Measurements from ENCODE around the gene YIPF4.
"Not testable (repeated sequence)": the region's sequence is repeated elsewhere in the genome, so short reads cannot be mapped to it uniquely, and the experiment has no call there.

Gene YIPF4

GRCh38 chr2:32289165-32289999 is 11.7 kb downstream of the YIPF4 start:
- DNase-seq (ENCODE audit: low read depth in 2 of 2): no peak

GRCh38 chr2:32290000-32290339 is 12.3 kb downstream of the YIPF4 start:
- no peak for DNase-seq (ENCODE audit: low read depth in 2 of 2)

GRCh38 chr2:32291746-32292145 is 14.0 kb downstream of the YIPF4 start:
- DNase-seq (ENCODE audit: low read depth in 2 of 2): no peak

- DNase-seq (ENCODE audit: low read depth in 2 of 2): not testable (repeated sequence)
Measured at GRCh38 chr2:32293493-32293892, 15.8 kb downstream of the YIPF4 start.

GRCh38 chr2:32293966-32294562 is 16.4 kb downstream of the YIPF4 start:
- DNase-seq (ENCODE audit: low read depth in 2 of 2): not testable (repeated sequence)

- no peak for DNase-seq (ENCODE audit: low read depth in 2 of 2)
Measured at GRCh38 chr2:32310577-32310976, 32.9 kb downstream of the YIPF4 start.

- no peak for DNase-seq (ENCODE audit: low read depth in 2 of 2)
Measured at GRCh38 chr2:32314886-32315285, 37.2 kb downstream of the YIPF4 start.

- DNase-seq (ENCODE audit: low read depth in 2 of 2): not testable (repeated sequence)
Measured at GRCh38 chr2:32328679-32329078, 51.0 kb downstream of the YIPF4 start.

- not testable (repeated sequence) for DNase-seq (ENCODE audit: low read depth in 2 of 2)
Measured at GRCh38 chr2:32329180-32329980, 51.7 kb downstream of the YIPF4 start.

- no peak for DNase-seq (ENCODE audit: low read depth in 2 of 2)
Measured at GRCh38 chr2:32330136-32330535, 52.4 kb downstream of the YIPF4 start.

GRCh38 chr2:32342801-32343200 is 65.1 kb downstream of the YIPF4 start:
- no peak for DNase-seq (ENCODE audit: low read depth in 2 of 2)

GRCh38 chr2:32350797-32351196 is 73.1 kb downstream of the YIPF4 start:
- DNase-seq (ENCODE audit: low read depth in 2 of 2): not testable (repeated sequence)

GRCh38 chr2:32355976-32356680 is 78.4 kb downstream of the YIPF4 start:
- DNase-seq (ENCODE audit: low read depth in 2 of 2): no peak

- peak; percentile 97 for DNase-seq (ENCODE audit: low read depth in 2 of 2)
Measured at GRCh38 chr2:32356681-32357317, 79.1 kb downstream of the YIPF4 start, which contains the start of gene BIRC6. BIRC6 (plus strand) TSS chr2:32357023; CDS start chr2:32357162, 139 bp downstream.

- DNase-seq (ENCODE audit: low read depth in 2 of 2): peak; percentile 5 to 22
Measured at GRCh38 chr2:32357318-32358110, 79.8 kb downstream of the YIPF4 start.

GRCh38 chr2:32358111-32358482 is 80.4 kb downstream of the YIPF4 start:
- no peak for DNase-seq (ENCODE audit: low read depth in 2 of 2)

- no peak for DNase-seq (ENCODE audit: low read depth in 2 of 2)
Measured at GRCh38 chr2:32360416-32360815, 82.7 kb downstream of the YIPF4 start.

GRCh38 chr2:32362997-32363396 is 85.3 kb downstream of the YIPF4 start:
- not testable (repeated sequence) for DNase-seq (ENCODE audit: low read depth in 2 of 2)

- no peak for DNase-seq (ENCODE audit: low read depth in 2 of 2)
Measured at GRCh38 chr2:32363597-32363996, 85.9 kb downstream of the YIPF4 start.

- not testable (repeated sequence) for DNase-seq (ENCODE audit: low read depth in 2 of 2)
Measured at GRCh38 chr2:32364290-32364689, 86.6 kb downstream of the YIPF4 start.

Measured in stimulated activated CD8-positive, alpha-beta memory T cell treated with anti-CD3 and anti-CD28 coated beads, Interleukin-15, amount 100 ng/mL, for 48 hours (primary cell).